ENCODE measurements around the gene IL24. TPM values are rescaled to one million over a fixed set of nuclear protein-coding genes. Genes with fewer than 3 reads are reported as not detected.

IL24 gene
- total RNA-seq, 1 donor from 2014 or later, result not detected

GRCh38 chr1:206880314-206880713, 16.9 kb upstream of the IL24 start:
- H3K4me2 ChIP-seq, result no peak overlapping the region
- no peak overlapping the region for H3K9ac ChIP-seq
- DNase-seq (ENCODE audit: low spot score), result no peak
- no peaks in the 10 kb centered on the region for H3K4me1 Mint-ChIP-seq
- H2AFZ ChIP-seq (replicated peaks), result no peak overlapping the region
- H3K27ac ChIP-seq, result no peak overlapping the region
- H3K9me3 ChIP-seq (ENCODE audit: low read depth), result peaks cover 5% of the 10 kb centered on the region
- H3K27me3 ChIP-seq, result no peaks in the 10 kb centered on the region
- no peaks in the 10 kb centered on the region for H4K20me1 ChIP-seq (ENCODE audit: low read depth)
- no peak overlapping the region for H3K4me3 ChIP-seq
- H3F3A ChIP-seq (ENCODE audit: low read depth), result no peaks in the 10 kb centered on the region
- TF ChIP-seq EZH2 (IDR thresholded peaks at IDR 0.05) (no peak), EZH2phosphoT487 (IDR thresholded peaks at IDR 0.05) (no peak)
- TF ChIP-seq, protein P1, sequence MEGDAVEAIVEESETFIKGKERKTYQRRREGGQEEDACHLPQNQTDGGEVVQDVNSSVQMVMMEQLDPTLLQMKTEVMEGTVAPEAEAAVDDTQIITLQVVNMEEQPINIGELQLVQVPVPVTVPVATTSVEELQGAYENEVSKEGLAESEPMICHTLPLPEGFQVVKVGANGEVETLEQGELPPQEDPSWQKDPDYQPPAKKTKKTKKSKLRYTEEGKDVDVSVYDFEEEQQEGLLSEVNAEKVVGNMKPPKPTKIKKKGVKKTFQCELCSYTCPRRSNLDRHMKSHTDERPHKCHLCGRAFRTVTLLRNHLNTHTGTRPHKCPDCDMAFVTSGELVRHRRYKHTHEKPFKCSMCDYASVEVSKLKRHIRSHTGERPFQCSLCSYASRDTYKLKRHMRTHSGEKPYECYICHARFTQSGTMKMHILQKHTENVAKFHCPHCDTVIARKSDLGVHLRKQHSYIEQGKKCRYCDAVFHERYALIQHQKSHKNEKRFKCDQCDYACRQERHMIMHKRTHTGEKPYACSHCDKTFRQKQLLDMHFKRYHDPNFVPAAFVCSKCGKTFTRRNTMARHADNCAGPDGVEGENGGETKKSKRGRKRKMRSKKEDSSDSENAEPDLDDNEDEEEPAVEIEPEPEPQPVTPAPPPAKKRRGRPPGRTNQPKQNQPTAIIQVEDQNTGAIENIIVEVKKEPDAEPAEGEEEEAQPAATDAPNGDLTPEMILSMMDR (IDR thresholded peaks at IDR 0.05), result no peak
- no peaks in the 10 kb centered on the region for H3K36me3 Mint-ChIP-seq
- H3K4me3 Mint-ChIP-seq, result no peak overlapping the region
- H3K4me1 ChIP-seq, result no peaks in the 10 kb centered on the region
- no peak overlapping the region for H3K27ac Mint-ChIP-seq
- H3K27me3 Mint-ChIP-seq (ENCODE audit: insufficient read depth, low read depth), result peaks cover 3% of the 10 kb centered on the region
- peaks cover 10% of the 10 kb centered on the region for H3K9me3 Mint-ChIP-seq
- H3K36me3 ChIP-seq, result no peaks in the 10 kb centered on the region
- H3K79me2 ChIP-seq (ENCODE audit: low read depth), result no peaks in the 10 kb centered on the region

- Histone ChIP-seq H3K4me1 (no peaks in the 10 kb centered on the region), H3K79me2 (ENCODE audit: low read depth) (no peaks in the 10 kb centered on the region), H3K9ac (no peak overlapping the region), H3K36me3 (no peaks in the 10 kb centered on the region), H3K9me3 (ENCODE audit: low read depth) (peaks cover 5% of the 10 kb centered on the region), H3F3A (ENCODE audit: low read depth) (no peaks in the 10 kb centered on the region), H3K4me3 (no peak overlapping the region), H3K27ac (no peak overlapping the region), H4K20me1 (ENCODE audit: low read depth) (no peaks in the 10 kb centered on the region), H3K4me2 (no peak overlapping the region), H2AFZ (replicated peaks) (no peak overlapping the region), H3K27me3 (no peaks in the 10 kb centered on the region)
- Mint-ChIP-seq H3K27me3 (ENCODE audit: insufficient read depth, low read depth) (peaks cover 3% of the 10 kb centered on the region), H3K36me3 (no peaks in the 10 kb centered on the region), H3K9me3 (peaks cover 8% of the 10 kb centered on the region), H3K4me1 (no peaks in the 10 kb centered on the region), H3K4me3 (no peak overlapping the region), H3K27ac (no peak overlapping the region)
- TF ChIP-seq, protein P1 (IDR thresholded peaks at IDR 0.05), result peak; percentile 34
- TF ChIP-seq EZH2phosphoT487 (IDR thresholded peaks at IDR 0.05), result no peak
- no peak for TF ChIP-seq EZH2 (IDR thresholded peaks at IDR 0.05)
- no peak for DNase-seq (ENCODE audit: low spot score)
Measured at GRCh38 chr1:206882555-206882954, 14.7 kb upstream of the IL24 start.

DNA sequence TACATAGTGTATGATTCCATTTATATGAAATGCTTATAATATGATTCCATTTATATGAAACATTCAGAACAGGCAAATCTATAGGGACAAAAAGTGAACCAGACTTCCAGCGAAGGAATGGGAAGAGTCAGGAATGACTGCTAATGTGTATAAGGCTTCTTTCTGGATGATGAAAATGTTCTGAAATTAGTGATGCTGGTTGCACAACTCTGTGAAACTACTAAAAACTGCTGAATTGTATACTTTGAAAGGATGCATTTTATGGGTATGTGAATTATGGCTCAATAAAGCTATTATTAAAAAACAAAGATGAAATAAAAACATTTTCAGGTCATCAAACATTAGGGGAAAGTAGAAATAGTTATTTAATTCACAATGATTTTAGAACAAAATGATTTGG, 14.1 kb upstream of the IL24 start:
- H4K20me1 ChIP-seq (ENCODE audit: low read depth), result no peaks in the 10 kb centered on the region
- H3K36me3 Mint-ChIP-seq, result no peaks in the 10 kb centered on the region
- no peak overlapping the region for H3K9ac ChIP-seq
- H3F3A ChIP-seq (ENCODE audit: low read depth), result no peaks in the 10 kb centered on the region
- H3K9me3 Mint-ChIP-seq, result peaks cover 6% of the 10 kb centered on the region
- no peaks in the 10 kb centered on the region for H3K79me2 ChIP-seq (ENCODE audit: low read depth)
- H2AFZ ChIP-seq (replicated peaks), result no peak overlapping the region
- H3K27ac ChIP-seq, result no peak overlapping the region
- TF ChIP-seq, protein P1 (IDR thresholded peaks at IDR 0.05), result no peak
- TF ChIP-seq EZH2phosphoT487 (IDR thresholded peaks at IDR 0.05) (no peak), EZH2 (IDR thresholded peaks at IDR 0.05) (no peak)
- no peak for DNase-seq (ENCODE audit: low spot score)
- no peaks in the 10 kb centered on the region for H3K4me1 Mint-ChIP-seq
- H3K4me3 Mint-ChIP-seq, result no peak overlapping the region
- H3K27me3 Mint-ChIP-seq (ENCODE audit: insufficient read depth, low read depth), result peaks cover 2% of the 10 kb centered on the region
- H3K27me3 ChIP-seq, result no peaks in the 10 kb centered on the region
- no peaks in the 10 kb centered on the region for H3K36me3 ChIP-seq
- no peaks in the 10 kb centered on the region for H3K4me1 ChIP-seq
- no peak overlapping the region for H3K4me2 ChIP-seq
- no peak overlapping the region for H3K27ac Mint-ChIP-seq
- H3K9me3 ChIP-seq (ENCODE audit: low read depth), result peaks cover 5% of the 10 kb centered on the region
- no peak overlapping the region for H3K4me3 ChIP-seq
